Keratinocyte (primary cell): ENCODE measurements around the gene GLI3.

Source experiments
- CTCF ChIP-seq, 3 experiments: IDR thresholded peaks in 1 of 3; conservative IDR thresholded peaks in 1 of 3; optimal IDR thresholded peaks in 1 of 3; 2 replicates in 2 of 3; 3 replicates in 1 of 3; pipeline versions ENCODE3 to v1.5.1; 2011; ENCODE audit warnings: low read length in 3 of 3, mild to moderate bottlenecking in 3 of 3, moderate library complexity in 2 of 3, control low read depth in 1 of 3, inconsistent platforms in 1 of 3; ENCODE audit not compliant: insufficient read depth in 2 of 3; ENCODE audit errors: extremely low read depth in 1 of 3
- EZH2 ChIP-seq: IDR thresholded peaks from one replicate; pipeline ENCODE4 v1.6.1; 2012; ENCODE audit warnings: inconsistent platforms, mild to moderate bottlenecking, low read length, moderate library complexity

- TF ChIP-seq CTCF (optimal IDR thresholded peaks at IDR 0.05 in 1 of 3, IDR thresholded peaks at IDR 0.05 in 1 of 3, conservative IDR thresholded peaks at IDR 0.05 in 1 of 3; ENCODE audit: extremely low read depth in 1 of 3, insufficient read depth in 2 of 3, low read length in 3 of 3) (no peak), EZH2 (no peak)
These were observed 237.2 kb downstream of the GLI3 start for GRCh38 chr7:41999736-42000283.
